SW 1271 (cell line): ENCODE measurements around the gene ESYT1.
"Not testable (repeated sequence)": the region's sequence is repeated elsewhere in the genome, so short reads cannot be mapped to it uniquely, and the experiment has no call there.

Source experiments
- DNase-seq, 2 experiments: peaks; one replicate each; lab custom pipeline; 2025; lab: John Stamatoyannopoulos, UW

Gene ESYT1

DNA sequence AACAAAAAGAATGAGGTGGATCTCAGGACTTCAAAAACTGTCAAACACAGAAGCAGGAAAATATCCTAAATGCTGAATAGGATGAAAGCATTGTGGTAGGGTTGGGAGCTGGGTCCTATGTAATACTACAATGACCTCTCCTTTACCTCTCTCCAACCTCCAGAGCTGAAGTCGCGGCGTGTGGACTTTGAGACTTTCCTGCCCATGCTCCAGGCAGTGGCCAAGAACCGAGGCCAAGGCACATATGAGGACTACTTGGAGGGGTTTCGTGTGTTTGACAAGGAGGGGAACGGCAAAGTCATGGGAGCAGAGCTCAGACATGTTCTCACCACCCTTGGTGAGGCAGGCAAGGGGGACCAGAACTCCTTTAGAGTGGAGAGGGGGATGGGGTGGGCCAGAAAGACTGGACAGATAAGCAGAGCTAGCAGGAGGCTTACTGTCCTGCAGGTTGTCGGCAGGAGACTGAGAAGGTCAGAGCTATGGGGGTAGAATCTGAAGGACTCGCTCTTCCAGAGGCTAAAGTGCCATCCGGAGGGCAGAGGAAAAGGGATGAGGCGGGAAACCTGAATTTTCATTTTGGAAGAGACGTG lies 27.3 kb downstream of the ESYT1 start:
- DNase-seq, result no peak

DNA sequence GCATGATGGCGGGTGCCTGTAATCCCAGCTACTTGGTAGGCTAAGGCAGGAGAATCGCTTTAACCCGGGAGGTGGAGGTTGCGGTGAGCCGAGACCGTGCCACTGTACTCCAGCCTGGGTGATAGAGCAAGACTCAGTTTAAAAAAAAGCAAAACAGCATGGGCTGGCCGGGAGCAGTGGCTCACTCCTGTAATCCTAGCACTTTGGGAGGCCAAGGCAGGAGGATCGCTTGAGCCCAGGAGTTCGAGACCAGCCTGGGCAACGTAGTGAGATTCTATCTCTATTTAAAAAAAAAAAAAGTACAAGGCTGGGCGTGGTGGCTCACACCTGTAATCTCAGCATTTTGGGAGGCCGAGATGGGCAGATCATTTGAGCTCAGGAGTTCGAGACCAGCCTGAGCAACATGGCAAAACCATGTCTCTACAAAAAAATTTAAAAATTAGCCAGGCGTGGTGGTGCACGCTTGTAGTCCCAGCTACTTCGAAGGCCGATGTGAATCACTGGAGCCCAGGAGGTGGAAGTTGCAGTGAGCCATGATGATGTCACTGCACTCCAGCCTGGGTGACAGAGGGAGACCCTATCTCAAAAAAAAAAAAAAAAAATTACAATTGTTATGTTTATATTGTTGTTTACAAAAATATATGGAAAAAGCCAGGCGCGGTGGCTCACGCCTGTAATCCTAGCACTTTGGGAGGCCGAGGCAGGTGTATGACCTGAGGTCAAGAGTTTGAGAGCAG lies 28.6 kb downstream of the ESYT1 start:
- not testable (repeated sequence) for DNase-seq

DNA sequence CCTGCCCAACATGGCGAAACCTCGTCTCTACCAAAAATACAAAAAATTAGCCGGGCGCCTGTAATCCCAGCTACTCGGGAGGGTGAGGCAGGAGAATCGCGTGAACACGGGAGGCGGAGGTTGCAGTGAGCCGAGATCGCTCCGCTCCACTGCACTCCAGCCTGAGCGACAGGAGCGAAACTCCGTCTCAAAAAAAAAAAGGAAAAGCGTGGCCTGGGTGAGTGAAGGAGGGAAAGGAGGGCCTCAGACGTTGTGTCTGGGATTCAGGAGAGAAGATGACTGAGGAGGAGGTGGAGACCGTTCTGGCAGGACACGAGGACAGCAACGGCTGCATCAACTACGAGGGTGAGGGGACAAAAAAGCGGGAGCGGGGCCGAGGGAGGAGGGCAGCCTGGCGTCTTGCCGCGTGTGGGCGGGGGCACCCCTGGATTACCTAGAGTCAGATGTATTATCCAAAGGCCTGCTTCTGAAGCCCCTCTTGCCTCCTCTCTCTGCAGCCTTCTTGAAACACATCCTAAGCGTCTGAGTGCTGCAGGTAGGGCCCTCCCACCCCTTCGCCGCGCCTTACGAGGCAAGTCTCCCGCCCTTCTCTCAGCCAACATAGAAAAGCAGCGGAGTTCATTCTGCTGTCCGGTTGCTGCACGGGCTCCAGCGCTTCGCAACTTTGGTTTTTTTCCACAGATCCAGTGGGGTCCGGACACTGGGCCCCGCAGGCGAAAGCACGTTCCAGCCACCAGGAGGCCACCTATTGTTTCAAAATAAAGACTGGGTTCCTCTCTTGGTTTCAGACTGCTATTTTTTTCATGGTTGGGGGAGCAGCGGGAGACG lies 29.3 kb downstream of the ESYT1 start:
- peak; percentile 86 to 93 for DNase-seq

DNA sequence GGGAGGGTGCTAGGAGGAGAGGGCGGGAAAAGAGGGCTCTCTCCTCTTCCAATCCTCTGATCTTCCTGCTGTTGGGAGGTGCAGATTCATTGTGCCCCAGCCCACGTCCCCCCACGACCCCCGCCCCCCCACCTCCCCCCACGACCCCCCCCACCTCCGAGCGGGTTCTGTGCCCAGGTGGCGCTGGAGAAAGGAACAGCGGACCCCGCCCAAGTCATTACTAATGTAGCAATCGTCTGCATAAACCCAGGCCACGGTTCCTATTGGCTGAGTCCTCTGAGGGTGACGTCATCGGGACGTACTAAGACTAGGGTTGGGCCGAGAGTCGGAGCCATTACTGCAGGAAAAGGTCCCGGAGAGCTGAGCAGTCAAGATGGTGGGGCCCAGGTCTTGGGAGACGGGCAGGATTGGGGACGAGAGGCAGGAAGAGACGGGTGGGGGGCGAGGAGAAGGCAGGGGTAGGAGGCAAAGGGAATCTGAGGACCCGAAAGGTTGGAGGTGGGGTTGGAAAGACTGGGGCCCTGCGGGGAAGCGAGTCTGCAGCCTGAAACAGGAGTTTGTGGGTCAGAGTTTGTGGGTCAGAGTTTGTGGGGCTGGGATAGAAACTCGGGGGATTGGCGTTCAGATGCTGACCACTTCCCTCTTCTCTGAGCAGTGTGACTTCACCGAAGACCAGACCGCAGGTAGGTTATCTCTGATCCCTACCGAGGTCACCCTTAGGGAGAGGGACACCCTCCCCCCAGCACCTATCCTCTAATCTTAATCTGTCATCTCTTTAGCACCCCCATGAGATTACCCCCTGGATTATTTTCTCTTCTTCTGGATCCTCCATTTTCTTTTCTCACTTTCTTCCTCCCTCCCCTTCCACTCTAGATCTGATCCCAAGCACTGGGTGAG lies 30.2 kb downstream of the ESYT1 start, which contains the start of gene MYL6:
MYL6 (plus strand) TSS at position 331 of the 897 bp plus-strand sequence; CDS start at position 374, 43 bp downstream.
- DNase-seq, result peak; percentile 92 to 98

DNA sequence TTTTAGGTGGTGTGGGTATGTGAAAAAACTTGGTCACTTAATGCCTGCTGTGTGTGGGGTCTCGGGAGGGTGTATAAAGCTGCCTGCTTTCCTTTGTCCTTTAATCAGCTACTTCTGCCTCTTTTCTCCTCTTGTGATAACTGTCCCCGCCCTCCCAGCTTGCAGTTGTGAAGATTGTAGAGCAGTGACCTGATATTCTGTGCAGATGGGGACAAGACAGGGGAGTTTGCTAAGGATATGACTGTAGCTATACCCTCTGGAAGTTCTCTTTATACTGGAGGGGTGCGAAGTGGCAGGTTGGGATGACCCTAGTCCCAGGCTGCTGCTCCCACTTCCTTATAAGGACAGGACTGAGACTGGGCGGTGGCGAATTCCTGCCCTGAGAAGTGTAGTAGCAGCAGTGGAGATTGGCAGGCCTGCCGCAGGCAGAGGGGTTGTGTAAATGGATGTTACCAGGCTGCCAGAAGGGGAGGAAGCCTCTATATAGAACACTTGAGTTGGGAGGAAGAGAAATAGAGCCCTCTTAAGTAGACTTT lies 30.9 kb downstream of the ESYT1 start:
- peak in 1 of 2 experiments; percentile 55 for DNase-seq

DNA sequence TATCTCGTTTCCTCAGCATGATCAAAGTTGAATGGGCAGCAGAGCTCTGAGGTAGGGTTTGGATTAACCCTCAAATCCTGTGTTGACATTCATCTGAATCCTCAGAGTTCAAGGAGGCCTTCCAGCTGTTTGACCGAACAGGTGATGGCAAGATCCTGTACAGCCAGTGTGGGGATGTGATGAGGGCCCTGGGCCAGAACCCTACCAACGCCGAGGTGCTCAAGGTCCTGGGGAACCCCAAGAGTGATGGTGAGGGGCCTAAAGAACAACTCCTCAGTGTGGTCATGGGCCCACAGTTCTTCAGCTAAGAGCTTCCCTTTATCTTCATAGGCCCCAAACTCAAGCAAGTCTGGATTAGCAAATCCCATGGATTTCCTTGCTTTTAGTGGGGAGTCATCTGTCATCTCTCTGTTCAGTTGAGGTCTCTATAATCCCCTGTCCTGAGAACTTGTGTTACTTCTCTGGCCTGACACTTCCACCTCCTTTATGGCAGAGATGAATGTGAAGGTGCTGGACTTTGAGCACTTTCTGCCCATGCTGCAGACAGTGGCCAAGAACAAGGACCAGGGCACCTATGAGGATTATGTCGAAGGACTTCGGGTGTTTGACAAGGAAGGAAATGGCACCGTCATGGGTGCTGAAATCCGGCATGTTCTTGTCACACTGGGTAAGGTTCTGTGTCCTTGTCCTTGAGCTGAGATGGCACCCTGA lies 31.6 kb downstream of the ESYT1 start:
- DNase-seq, result no peak

DNA sequence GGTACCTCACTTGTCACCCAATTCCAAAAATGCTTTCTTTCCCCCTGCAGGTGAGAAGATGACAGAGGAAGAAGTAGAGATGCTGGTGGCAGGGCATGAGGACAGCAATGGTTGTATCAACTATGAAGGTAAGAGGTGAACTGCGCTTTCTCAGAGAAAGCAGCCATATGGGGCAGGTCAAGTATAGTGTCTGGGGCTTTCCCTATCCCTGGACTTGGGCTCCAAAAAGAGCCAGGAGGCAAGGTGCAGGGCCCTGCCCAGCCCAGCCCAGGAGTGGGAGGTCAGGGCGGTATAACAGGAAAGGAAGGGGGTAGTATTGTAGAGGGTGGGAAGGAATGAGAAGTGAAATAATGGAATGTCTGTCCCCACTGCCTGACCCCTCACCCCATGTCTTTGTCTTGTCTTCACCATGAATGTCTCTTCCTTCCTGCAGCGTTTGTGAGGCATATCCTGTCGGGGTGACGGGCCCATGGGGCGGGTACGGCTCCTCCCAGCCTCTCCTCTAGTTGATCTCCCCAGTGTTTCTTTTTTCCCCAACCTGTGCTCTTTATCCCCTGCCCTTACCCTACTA lies 32.2 kb downstream of the ESYT1 start:
- peak in 1 of 2 experiments; percentile 36 for DNase-seq

DNA sequence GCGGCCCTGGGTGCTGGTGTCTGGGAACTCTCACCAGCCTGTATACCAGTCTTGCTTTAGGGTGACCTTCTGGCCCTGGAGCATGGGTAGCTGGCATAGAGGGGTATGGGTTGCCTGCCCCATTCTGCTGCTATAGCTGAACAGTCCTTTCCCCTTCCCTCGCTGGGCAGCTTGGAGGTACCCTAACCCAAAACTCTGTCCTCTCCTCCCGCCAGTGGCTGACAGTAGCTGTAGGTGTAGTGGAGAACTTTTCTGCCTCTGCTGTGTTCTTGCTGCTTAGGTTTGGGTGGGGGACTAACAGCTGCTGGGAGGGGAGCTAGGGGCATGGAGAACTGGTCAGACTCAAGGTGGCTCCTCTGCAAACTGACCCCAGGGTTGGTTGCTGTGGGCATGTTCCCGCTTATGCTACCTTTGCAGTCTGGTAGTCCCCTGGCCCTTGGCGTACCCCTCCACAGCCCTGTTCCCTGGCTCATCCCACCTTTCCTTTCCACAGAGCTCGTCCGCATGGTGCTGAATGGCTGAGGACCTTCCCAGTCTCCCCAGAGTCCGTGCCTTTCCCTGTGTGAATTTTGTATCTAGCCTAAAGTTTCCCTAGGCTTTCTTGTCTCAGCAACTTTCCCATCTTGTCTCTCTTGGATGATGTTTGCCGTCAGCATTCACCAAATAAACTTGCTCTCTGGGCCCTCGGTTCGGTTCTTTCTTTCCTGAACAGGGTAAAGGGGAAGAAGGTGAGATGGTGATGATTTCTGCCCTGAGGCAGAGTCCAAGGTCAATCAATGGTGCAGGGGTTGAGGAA lies 33.0 kb downstream of the ESYT1 start:
- DNase-seq, result no peak

DNA sequence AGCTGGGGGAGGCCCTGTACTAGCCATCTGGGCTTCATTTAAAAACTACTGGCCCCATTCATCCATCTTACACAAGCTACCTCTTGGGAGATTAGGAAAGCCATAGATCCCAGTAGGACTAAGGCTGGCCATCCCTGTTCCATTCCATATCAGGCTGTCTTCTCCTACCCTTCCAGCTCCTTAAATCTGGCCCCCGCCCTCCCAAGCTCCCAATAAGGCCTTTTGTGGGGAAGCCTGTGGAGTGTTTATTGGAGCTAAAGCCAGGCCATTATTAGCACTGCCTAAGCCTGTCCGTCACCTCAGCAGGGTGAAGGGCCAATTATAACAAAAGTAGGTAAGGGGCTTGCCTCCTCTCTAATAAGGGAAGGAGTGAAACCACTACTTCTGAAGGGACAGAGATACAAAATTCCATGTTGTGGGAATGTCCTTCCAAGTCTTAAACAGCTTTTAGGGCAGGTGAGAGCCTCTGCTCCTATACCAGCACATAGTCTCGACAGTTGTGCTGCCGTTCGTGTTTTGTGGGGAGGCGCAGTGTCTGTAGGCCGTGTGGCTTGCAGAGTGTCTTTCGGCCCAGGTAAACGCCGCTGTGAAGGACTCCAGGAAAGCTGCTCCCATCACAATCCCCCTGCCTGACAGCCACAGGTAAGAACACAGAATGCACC lies 33.8 kb downstream of the ESYT1 start:
- no peak for DNase-seq

DNA sequence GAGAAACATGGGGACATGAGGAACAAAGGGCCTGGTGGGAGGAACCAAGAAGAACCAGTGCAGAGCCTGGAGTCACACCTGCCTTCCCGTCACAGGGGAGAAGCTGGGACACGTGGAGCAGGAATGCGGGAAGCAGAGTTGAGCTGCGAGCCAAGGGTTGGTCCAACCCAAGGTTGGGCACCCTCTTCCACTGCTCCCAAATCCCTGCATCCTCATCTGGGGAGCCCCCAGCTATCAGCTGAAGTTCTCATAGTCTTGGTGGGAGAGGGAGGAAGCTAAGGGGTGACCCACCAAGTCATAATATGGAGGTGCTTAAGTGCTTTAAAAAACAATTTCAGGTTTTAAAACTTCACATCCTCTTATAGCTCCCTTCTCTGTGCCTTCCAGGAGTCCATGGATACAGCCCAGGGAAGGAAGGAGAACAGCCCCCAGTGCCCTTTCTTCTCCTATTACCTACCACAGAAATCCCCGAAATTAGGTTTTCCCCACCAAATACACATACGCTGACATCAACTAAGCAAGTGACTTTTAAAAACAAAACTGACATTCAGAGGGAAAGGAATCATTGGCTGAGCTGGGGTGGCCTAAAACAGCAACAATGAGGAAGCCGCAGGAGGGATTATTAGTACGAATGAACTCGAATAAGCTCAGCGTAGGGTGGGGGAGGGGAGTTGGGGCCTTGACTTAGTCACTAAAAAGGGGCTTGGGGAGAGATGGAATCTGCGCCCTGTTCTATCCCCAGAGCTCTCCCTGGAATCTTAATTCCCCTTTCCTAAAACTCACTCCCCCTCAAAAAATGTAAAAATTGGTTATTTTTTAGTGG lies 34.6 kb downstream of the ESYT1 start:
- no peak for DNase-seq

DNA sequence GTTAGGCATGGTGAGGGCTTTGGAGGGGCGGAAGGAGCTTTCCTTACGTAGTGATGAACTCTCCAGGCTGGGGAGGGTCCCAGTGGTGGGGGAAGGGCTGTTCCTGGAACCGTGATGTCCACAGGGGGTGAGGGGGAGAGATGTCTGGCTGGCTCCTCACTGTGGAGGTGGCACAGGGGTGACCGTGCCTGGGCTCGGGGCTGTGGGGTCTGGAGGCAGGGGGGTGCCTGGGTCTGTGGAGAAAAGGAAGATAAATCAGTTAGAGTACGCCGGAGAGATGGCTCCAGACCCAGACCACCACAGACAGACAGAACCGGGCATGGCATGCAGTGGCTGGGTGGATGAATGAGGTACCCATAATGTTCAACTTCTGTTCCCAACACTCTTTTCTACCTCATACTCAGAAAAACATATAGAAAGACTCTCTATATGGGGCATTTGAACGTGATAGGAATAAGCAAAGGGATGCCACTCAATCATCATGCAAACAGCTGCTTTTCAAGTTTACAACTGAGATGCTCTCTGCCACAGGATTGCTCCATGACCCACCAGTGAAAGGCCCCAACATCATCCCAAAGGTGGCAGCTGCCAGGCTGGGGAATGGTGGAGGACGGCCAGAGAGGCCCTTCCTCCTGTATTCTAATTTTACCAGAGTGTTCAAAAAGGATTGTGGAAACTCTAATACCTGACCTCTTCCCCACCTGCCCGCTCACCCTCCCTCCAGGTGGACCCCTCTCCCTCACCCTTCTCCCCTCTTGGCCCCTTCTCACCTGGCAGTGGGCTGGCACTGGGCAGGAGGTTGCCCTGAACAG lies 35.7 kb downstream of the ESYT1 start:
- no peak for DNase-seq

DNA sequence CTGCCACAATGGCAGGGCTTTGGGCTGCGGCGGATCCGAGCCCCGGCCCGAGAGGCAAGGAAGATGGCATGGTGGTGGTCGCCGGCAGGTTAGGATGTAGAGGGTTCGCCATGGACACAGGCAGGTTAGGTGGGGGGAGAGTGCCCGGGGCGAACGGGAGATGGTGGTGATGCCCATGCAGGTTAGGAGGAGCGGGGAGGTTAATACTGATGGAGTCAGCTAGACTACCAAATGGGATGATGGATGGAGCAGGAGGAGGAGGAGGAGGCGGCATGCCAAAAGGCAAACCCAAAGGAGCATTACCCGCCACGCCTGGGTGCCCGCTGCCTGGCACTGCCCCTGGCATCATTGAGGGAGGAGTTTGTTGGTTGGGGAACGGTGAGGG lies 36.3 kb downstream of the ESYT1 start:
- no peak for DNase-seq

DNA sequence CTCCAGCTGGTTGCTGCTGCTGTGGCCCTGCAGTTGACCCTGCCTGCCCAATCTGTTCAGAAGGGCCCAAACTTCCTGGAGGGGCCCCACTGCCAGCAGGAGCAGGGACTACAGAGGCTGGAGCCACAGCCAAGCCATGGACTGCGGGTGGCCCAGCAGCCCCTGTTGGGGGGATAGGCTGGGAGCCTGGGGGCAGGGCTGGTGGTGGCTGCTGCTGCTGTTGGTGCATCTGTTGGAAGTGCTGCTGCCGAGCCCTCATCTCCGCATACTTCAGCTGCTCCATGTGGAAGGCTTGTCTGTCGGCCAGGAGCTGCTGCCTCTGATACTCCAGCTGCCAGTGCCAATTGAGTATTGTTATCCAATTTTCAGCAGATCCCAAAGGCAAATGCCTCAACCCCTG lies 37.3 kb downstream of the ESYT1 start:
- no peak for DNase-seq

DNA sequence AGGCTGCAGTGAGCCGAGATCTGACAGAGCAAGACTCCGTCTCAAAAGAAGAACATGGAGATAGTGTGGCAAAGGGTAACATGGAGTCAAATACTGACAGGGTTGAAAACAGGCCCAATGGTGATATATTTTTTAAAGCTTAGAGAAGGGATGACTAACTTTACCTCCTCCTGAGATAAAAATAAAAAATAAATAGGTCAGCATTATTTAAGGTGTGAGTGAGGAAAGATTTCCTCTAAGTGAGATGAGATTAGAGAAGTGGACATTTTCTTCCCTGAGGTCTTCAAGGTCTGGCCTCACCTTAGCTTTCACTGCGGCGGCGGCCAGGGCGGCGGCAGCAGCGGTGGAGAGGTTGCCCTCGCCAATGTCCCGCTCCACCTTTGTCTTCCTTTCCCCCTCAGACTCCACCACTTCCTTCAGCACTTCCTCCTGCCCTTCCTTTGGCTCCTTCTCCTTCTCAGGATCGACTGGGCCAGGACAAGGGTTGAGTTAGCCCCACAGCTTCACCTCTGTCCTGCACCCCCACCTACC lies 41.2 kb downstream of the ESYT1 start:
- DNase-seq, result no peak

DNA sequence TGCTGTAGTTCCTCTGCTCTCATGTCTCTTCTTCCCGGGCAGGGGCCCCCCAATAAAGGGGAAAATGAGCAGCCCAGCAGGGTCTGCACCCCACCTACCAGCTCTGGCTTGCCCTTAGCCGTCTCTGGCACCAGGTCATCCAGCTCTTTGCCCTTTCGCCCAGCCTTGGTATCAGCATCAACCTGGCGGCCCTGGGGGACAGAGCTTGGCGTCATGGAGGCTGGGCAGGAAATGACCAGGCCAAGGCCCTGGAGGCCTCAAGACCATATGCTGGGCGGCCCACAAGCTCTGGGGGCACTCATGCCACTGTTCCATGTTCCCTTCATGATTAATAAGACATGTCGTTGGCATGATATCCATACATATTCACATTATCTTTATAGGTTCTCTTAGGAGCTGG lies 44.8 kb downstream of the ESYT1 start:
- DNase-seq, result no peak

DNA sequence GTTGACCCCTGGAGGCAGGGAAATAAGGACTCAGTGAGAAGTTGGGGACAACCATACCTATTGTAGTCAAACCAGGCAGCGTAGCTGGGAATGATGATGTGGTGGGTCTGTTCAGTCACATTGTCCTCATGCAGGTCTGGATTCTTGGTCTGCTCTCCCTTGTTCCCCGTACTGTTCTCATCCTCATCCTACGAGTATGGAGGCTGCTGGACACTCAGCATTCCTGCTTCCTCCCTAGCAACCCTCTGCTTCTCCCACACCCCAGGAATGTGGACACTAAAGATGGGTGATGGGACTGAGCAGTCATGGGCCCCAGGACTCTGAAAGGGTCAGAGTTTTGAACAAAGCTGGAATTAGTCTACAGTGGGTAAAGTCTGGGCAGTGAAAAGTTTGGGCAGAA lies 50.3 kb downstream of the ESYT1 start:
- no peak for DNase-seq

DNA sequence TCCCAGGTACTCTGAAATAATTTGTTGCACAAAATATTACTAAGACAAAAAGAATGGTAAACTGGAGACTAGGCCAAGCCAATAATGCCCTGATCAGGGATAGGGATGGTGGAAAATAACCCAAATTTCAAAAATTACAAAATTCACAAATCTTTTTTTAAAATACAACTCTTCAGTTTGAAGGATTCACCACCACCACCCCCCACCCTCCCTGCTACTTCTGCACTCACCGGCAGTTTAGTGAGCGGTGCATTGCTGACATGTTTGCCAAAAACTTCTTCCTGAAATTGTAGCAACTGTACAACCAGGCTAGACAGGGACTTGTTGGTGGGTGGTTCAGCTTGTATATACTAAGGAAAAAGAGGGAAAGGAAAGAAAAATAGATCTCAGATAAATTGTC lies 58.9 kb downstream of the ESYT1 start:
- no peak for DNase-seq
